SK-N-MC (cell line): ENCODE data around the gene MC1R.

ENCODE experiments used
- EZH2 ChIP-seq: fragments of 200-600 bp; sonication (generic); IDR thresholded peaks from one replicate; pipeline ENCODE4 v1.6.1; 2017; ENCODE audit warnings: antibody characterized with exemption
- FOXP2 ChIP-seq: optimal IDR thresholded peaks from 2 replicates; pipeline ENCODE3; 2011; ENCODE audit warnings: mild to moderate bottlenecking, moderate library complexity; ENCODE audit not compliant: insufficient read depth; ENCODE audit errors: extremely low read length, control extremely low read depth
- POLR2AphosphoS5 ChIP-seq: IDR thresholded peaks from 2 replicates; pipeline ENCODE4 v1.6.1; 2012; ENCODE audit warnings: mild to moderate bottlenecking, low read depth, low read length, borderline replicate concordance

GRCh38 chr16:89969741-89970410, 51.2 kb downstream of the MC1R start:
- TF ChIP-seq POLR2AphosphoS5 (no peak), EZH2 (no peak), FOXP2 (no peak)
